SK-N-SH (cell line): ENCODE data around the gene CAMSAP1. TPM values are rescaled to one million over a fixed set of nuclear protein-coding genes. Genes with fewer than 3 reads are reported as not detected.

Experiments
- CTCF ChIA-PET: fragments of 300-600, 350-600 bp; formaldehyde crosslinking; extraction: SDS; loops from one replicate; lab custom pipeline; 2021; lab: Yijun Ruan, JAX
- POLR2A ChIA-PET: fragments of 350-600 bp; sonication (Branson Sonifier 250); formaldehyde crosslinking; extraction: SDS; loops from one replicate; lab custom pipeline; 2020; ENCODE audit warnings: antibody characterized with exemption, inconsistent platforms; lab: Yijun Ruan, JAX
- DNase-seq: peaks from one replicate; pipeline ENCODE4 v3.0.0; 2012
- H2AFZ ChIP-seq: fragments of 200-600 bp; sonication (generic); 2 replicates; pipeline ENCODE4 v1.8.1; 2016; ENCODE audit warnings: antibody characterized with exemption, mild to moderate bottlenecking, low read depth
- H3F3A ChIP-seq: fragments of 200-600 bp; sonication (generic); replicated peaks from 2 replicates; pipeline ENCODE3; 2016; ENCODE audit warnings: antibody characterized with exemption, mild to moderate bottlenecking; ENCODE audit not compliant: insufficient read depth
- H3K27ac ChIP-seq, 2 experiments: fragments of 200-500 bp in 1 of 2; fragments of 200-600 bp in 1 of 2; sonication (Bioruptor generic) in 1 of 2; sonication (generic), shearing (Covaris generic) in 1 of 2; 2 replicates each; pipeline versions ENCODE4 v1.5.1 to v1.6.1; 2014 to 2016; ENCODE audit warnings: low read depth in 2 of 2, inconsistent platforms in 1 of 2, low read length in 1 of 2, mild to moderate bottlenecking in 1 of 2, mixed read lengths in 1 of 2
- H3K27me3 ChIP-seq: fragments of 200-600 bp; sonication (generic), shearing (Covaris generic); 2 replicates; pipeline ENCODE4 v1.6.1; 2016; ENCODE audit warnings: mixed run types; ENCODE audit not compliant: insufficient read depth
- H3K36me3 ChIP-seq, 2 experiments: fragments of 200-500 bp in 1 of 2; fragments of 200-600 bp in 1 of 2; sonication (Bioruptor generic) in 1 of 2; sonication (generic) in 1 of 2; replicated peaks in 1 of 2; 2 replicates each; pipeline versions ENCODE3 to v1.5.1; 2014 to 2016; ENCODE audit warnings: low read length in 1 of 2, mild to moderate bottlenecking in 1 of 2; ENCODE audit not compliant: insufficient read depth in 2 of 2, control insufficient read depth in 1 of 2
- H3K4me1 ChIP-seq, 2 experiments: fragments of 200-500 bp in 1 of 2; fragments of 200-600 bp in 1 of 2; sonication (Bioruptor generic) in 1 of 2; sonication (generic), shearing (Covaris generic) in 1 of 2; 2 replicates each; pipeline versions ENCODE4 v1.5.1 to v1.6.1; 2014 to 2016; ENCODE audit warnings: low read depth in 1 of 2, low read length in 1 of 2, mixed run types in 1 of 2; ENCODE audit not compliant: insufficient read depth in 2 of 2, control insufficient read depth in 1 of 2
- H3K4me2 ChIP-seq: fragments of 200-600 bp; sonication (generic), shearing (Covaris generic); 2 replicates; pipeline ENCODE4 v1.6.1; 2017; ENCODE audit warnings: mixed run types
- H3K4me3 ChIP-seq, 2 experiments: fragments of 200-500 bp in 1 of 2; fragments of 200-600 bp in 1 of 2; sonication (Bioruptor generic) in 1 of 2; sonication (generic), shearing (Covaris generic) in 1 of 2; 2 replicates each; pipeline versions ENCODE4 v1.5.1 to v1.8.1; 2014 to 2016; ENCODE audit warnings: low read depth in 2 of 2, inconsistent platforms in 1 of 2, low read length in 1 of 2, mild to moderate bottlenecking in 1 of 2, mixed read lengths in 1 of 2, moderate library complexity in 1 of 2
- H3K79me2 ChIP-seq: fragments of 200-600 bp; sonication (generic); 2 replicates; pipeline ENCODE4 v1.8.1; 2017; ENCODE audit warnings: mild to moderate bottlenecking; ENCODE audit not compliant: insufficient read depth
- H3K9ac ChIP-seq: fragments of 200-600 bp; sonication (generic); 2 replicates; pipeline ENCODE4 v1.6.1; 2017; ENCODE audit warnings: mixed run types
- H3K9me2 ChIP-seq: fragments of 200-600 bp; sonication (generic); 2 replicates; pipeline ENCODE4 v1.6.1; 2017; ENCODE audit warnings: mixed run types
- H3K9me3 ChIP-seq: fragments of 200-600 bp; sonication (generic); 2 replicates; pipeline ENCODE4 v1.6.1; 2017; ENCODE audit warnings: mixed run types, mild to moderate bottlenecking, moderate library complexity
- H4K20me1 ChIP-seq: fragments of 200-600 bp; sonication (generic); 2 replicates; pipeline ENCODE4 v1.6.1; 2017; ENCODE audit warnings: mild to moderate bottlenecking, mixed run types; ENCODE audit not compliant: insufficient read depth
- CHD2 ChIP-seq: fragments of 150-350 bp; IDR thresholded peaks from 2 replicates; pipeline ENCODE4 v1.6.1; 2018; ENCODE audit warnings: low read length; ENCODE audit not compliant: partially characterized antibody
- GATA2 ChIP-seq: sonication (generic); formaldehyde crosslinking; IDR thresholded peaks from 2 replicates; pipeline ENCODE4 v1.5.0; 2020; ENCODE audit warnings: mild to moderate bottlenecking, missing genetic modification reagents
- MXI1 ChIP-seq: IDR thresholded peaks from 2 replicates; pipeline ENCODE4 v1.6.1; 2012; ENCODE audit warnings: mild to moderate bottlenecking, low read depth, low read length, improper control_type of control experiment
- NFIC ChIP-seq: IDR thresholded peaks from 2 replicates; pipeline ENCODE4 v1.4.0; 2012; ENCODE audit warnings: borderline replicate concordance
- NRF1 ChIP-seq: IDR thresholded peaks from 2 replicates; pipeline ENCODE4 v1.6.1; 2012; ENCODE audit warnings: low read depth, mild to moderate bottlenecking, low read length
- RCOR1 ChIP-seq: fragments of 150-350 bp; IDR thresholded peaks from 2 replicates; pipeline ENCODE4 v1.6.1; 2017; ENCODE audit warnings: antibody characterized with exemption, low read length
- RFX5 ChIP-seq: IDR thresholded peaks from 2 replicates; pipeline ENCODE4 v1.6.1; 2012; ENCODE audit warnings: mild to moderate bottlenecking, improper control_type of control experiment, low read length
- RXRA ChIP-seq: IDR thresholded peaks from 2 replicates; pipeline ENCODE4 v1.4.0; 2012; ENCODE audit warnings: low read depth, mild to moderate bottlenecking, borderline replicate concordance
- SIN3A ChIP-seq: IDR thresholded peaks from 2 replicates; pipeline ENCODE4 v1.6.1; 2012; ENCODE audit warnings: low read depth, mild to moderate bottlenecking, low read length, moderate library complexity, borderline replicate concordance
- SMC3 ChIP-seq: IDR thresholded peaks from 2 replicates; pipeline ENCODE4 v1.6.1; 2012; ENCODE audit warnings: low read depth, low read length, improper control_type of control experiment
- TAF1 ChIP-seq: IDR thresholded peaks from 2 replicates; pipeline ENCODE4 v1.6.1; 2012; ENCODE audit warnings: low read depth, mild to moderate bottlenecking, low read length, moderate library complexity, borderline replicate concordance
- TCF12 ChIP-seq: IDR thresholded peaks from 2 replicates; pipeline ENCODE4 v1.4.0; 2012
- WGBS: methylation state at CpG from one replicate; pipeline ENCODE4 v1.1.6; 2017; ENCODE audit warnings: low lambda C conversion rate; 5-methylcytosine and 5-hydroxymethylcytosine counted together
- polyA plus RNA-seq, 3 experiments: library from polyadenylated mRNA; depleted of rRNA; stranded (reverse); fragments of >200 nt; gene quantifications; 2 replicates each; pipeline ENCODE4 v1.2.3, GENCODE V29; 2012
- TF ChIP-seq, protein P1 (sequence below): IDR thresholded peaks from 2 replicates; pipeline ENCODE4 v1.6.1; 2012; ENCODE audit warnings: mild to moderate bottlenecking, low read depth, low read length, moderate library complexity
- TF ChIP-seq, protein P2 (sequence below): IDR thresholded peaks from 2 replicates; pipeline ENCODE4; 2012
- TF ChIP-seq, protein P3 (sequence below): fragments of 200-600 bp; sonication (generic); IDR thresholded peaks from 2 replicates; pipeline ENCODE4 v1.6.1; 2017; ENCODE audit warnings: antibody characterized with exemption, mild to moderate bottlenecking, moderate library complexity

The CAMSAP1 gene
- polyA plus RNA-seq, 1 of the 3 experiments (the other 2 are of a cell fraction) = 8.9 TPM

DNA sequence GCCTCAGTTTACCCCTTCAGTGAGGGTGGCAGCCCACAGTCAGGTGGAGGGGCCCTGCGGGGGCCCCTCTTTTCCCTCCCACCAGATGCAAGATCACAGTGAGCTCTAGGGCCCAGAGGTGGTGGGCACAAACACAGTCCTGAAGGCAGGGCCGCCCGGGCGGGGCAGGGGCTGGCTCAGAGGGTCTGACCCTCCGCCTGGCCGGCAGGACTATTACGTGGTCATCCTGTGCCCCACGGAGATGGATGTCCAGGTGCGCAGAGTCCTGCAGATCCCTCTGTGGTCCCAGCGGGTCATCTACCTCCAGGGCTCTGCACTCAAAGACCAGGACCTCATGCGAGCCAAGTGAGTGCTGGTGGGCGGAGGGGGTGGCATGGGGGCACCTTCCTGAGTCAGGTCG is 141.9 kb downstream of the CAMSAP1 start:
- no peak for TF ChIP-seq NRF1
- TF ChIP-seq, protein P1, sequence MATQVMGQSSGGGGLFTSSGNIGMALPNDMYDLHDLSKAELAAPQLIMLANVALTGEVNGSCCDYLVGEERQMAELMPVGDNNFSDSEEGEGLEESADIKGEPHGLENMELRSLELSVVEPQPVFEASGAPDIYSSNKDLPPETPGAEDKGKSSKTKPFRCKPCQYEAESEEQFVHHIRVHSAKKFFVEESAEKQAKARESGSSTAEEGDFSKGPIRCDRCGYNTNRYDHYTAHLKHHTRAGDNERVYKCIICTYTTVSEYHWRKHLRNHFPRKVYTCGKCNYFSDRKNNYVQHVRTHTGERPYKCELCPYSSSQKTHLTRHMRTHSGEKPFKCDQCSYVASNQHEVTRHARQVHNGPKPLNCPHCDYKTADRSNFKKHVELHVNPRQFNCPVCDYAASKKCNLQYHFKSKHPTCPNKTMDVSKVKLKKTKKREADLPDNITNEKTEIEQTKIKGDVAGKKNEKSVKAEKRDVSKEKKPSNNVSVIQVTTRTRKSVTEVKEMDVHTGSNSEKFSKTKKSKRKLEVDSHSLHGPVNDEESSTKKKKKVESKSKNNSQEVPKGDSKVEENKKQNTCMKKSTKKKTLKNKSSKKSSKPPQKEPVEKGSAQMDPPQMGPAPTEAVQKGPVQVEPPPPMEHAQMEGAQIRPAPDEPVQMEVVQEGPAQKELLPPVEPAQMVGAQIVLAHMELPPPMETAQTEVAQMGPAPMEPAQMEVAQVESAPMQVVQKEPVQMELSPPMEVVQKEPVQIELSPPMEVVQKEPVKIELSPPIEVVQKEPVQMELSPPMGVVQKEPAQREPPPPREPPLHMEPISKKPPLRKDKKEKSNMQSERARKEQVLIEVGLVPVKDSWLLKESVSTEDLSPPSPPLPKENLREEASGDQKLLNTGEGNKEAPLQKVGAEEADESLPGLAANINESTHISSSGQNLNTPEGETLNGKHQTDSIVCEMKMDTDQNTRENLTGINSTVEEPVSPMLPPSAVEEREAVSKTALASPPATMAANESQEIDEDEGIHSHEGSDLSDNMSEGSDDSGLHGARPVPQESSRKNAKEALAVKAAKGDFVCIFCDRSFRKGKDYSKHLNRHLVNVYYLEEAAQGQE = no peak
- TF ChIP-seq, protein P2, sequence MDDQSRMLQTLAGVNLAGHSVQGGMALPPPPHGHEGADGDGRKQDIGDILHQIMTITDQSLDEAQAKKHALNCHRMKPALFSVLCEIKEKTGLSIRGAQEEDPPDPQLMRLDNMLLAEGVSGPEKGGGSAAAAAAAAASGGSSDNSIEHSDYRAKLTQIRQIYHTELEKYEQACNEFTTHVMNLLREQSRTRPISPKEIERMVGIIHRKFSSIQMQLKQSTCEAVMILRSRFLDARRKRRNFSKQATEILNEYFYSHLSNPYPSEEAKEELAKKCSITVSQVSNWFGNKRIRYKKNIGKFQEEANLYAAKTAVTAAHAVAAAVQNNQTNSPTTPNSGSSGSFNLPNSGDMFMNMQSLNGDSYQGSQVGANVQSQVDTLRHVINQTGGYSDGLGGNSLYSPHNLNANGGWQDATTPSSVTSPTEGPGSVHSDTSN = no peak
- TF ChIP-seq, protein P3, sequence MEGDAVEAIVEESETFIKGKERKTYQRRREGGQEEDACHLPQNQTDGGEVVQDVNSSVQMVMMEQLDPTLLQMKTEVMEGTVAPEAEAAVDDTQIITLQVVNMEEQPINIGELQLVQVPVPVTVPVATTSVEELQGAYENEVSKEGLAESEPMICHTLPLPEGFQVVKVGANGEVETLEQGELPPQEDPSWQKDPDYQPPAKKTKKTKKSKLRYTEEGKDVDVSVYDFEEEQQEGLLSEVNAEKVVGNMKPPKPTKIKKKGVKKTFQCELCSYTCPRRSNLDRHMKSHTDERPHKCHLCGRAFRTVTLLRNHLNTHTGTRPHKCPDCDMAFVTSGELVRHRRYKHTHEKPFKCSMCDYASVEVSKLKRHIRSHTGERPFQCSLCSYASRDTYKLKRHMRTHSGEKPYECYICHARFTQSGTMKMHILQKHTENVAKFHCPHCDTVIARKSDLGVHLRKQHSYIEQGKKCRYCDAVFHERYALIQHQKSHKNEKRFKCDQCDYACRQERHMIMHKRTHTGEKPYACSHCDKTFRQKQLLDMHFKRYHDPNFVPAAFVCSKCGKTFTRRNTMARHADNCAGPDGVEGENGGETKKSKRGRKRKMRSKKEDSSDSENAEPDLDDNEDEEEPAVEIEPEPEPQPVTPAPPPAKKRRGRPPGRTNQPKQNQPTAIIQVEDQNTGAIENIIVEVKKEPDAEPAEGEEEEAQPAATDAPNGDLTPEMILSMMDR = no peak
- TF ChIP-seq CHD2 = no peak
- no peak for TF ChIP-seq TCF12
- TF ChIP-seq RXRA = no peak
- TF ChIP-seq SIN3A = no peak
- TF ChIP-seq RCOR1 = no peak
- no peak for TF ChIP-seq GATA2
- TF ChIP-seq NFIC = no peak
- no peak for TF ChIP-seq RFX5
- no peak for TF ChIP-seq MXI1
- TF ChIP-seq TAF1 = no peak
- TF ChIP-seq SMC3 = no peak
- H3K9ac ChIP-seq = no peak overlapping the region
- no peaks in the 10 kb centered on the region for H4K20me1 ChIP-seq
- H3K9me3 ChIP-seq = no peaks in the 10 kb centered on the region
- no peak overlapping the region for H2AFZ ChIP-seq
- H3K27me3 ChIP-seq = no peaks in the 10 kb centered on the region
- ChIA-PET CTCF (no interaction called here), POLR2A (no interaction called here)
- H3K4me3 ChIP-seq = no peak overlapping the region
- no peak overlapping the region for H3K27ac ChIP-seq
- H3F3A ChIP-seq = no peaks in the 10 kb centered on the region
- 20% methylated on average over 1 of the region's 13 CpGs for WGBS
- H3K4me2 ChIP-seq = no peak overlapping the region
- DNase-seq = no peak
- H3K9me2 ChIP-seq = no peaks in the 10 kb centered on the region
- H3K79me2 ChIP-seq = no peaks in the 10 kb centered on the region
- no peaks in the 10 kb centered on the region for H3K4me1 ChIP-seq
- H3K36me3 ChIP-seq = no peaks in the 10 kb centered on the region
